ACHN (cell line): ENCODE data around the gene MISP.

ENCODE experiments used
- DNase-seq: peaks from one replicate; pipeline ENCODE4 v3.0.0-alpha.2; 2015
- in situ Hi-C: cut with HindIII; loops from 2 replicates; pipeline ENCODE4 v1.10.0; 2017; ENCODE audit warnings: low sequenced_read_pairs, low pct_ligation_motif_present, low pct_unique_long_range_greater_than_20kb

The MISP gene

GRCh38 chr19:813219-814151 is 62.6 kb downstream of the MISP start:
- no peak for DNase-seq
- in situ Hi-C loops, result no loop called here
